Islet precursor cell (in vitro differentiated cells): ENCODE measurements around the gene SAYSD1.
A peak's percentile ranks its signal among the peaks of the same experiment; 100 is the strongest.

Experiments
- DNase-seq: peaks from one replicate; pipeline ENCODE4 v3.0.0-alpha.2; 2018

SAYSD1 gene

DNA sequence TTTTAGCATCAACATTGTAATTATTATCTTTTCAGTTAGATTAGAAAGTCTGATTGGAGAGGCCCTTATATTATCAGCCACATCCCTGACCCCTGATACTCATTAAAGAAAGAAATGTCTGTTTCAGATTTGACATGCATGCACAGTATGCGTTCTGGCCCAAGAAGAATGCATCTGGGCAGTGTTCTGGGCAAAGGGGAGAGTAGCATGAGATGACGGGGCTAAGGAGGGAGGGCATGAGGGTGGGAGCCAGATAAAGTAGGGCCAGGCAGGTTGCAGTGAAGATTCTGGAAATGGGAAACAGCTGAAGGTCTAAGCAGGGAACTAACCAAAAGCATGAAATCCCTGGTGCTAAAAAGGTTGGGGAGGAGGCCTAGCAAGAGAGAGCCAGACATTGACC, 7.3 kb downstream of the SAYSD1 start:
- DNase-seq, result no peak

- DNase-seq, result no peak
These were observed 8.0 kb downstream of the SAYSD1 start for GRCh38 chr6:39107034-39107433.

DNA sequence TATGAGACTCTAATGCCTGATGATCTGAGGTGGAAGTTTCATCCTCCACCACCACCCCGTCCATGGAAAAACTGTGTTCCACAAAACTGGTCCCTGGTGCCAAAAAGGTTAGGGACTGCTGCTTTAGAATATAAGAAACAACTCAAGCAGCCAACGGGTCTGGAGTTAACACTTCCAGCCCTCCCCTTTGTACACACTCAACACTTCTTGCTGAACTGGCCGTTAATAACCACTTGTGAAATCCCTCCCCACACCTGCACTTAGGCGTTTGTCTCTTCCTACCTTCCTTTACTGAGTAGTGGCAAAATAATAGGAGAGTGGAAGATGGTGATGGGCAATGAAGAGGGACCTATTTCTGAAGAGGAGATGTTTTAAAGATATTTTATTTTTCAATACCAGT, 10.5 kb downstream of the SAYSD1 start:
- no peak for DNase-seq

DNA sequence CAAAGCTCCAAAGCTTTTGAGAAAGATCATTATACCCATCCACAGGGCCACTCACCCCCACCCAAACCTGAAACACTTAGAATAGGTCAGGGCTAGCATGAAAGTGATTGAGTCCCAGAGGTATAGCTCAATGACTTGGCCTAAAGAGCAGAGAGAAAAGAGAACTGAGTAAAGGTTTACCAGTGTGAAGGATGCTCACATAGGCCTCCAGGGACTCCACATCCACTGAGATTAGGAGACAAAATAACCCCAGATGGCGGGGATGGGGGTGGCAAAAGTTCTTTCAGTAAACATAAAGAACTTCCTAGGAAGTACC, 12.2 kb downstream of the SAYSD1 start:
- no peak for DNase-seq

GRCh38 chr6:39102071-39102820, 12.7 kb downstream of the SAYSD1 start:
- DNase-seq, result peak; percentile 82

- DNase-seq, result no peak
These were observed 14.6 kb downstream of the SAYSD1 start for GRCh38 chr6:39100358-39100757.

- DNase-seq, result no peak
These were observed 19.4 kb downstream of the SAYSD1 start for GRCh38 chr6:39095578-39095977.

GRCh38 chr6:39093149-39093708, 21.8 kb downstream of the SAYSD1 start:
- DNase-seq, result no peak

GRCh38 chr6:39092124-39092523, 22.9 kb downstream of the SAYSD1 start:
- no peak for DNase-seq

GRCh38 chr6:39091220-39091619, 23.8 kb downstream of the SAYSD1 start:
- DNase-seq, result no peak

DNA sequence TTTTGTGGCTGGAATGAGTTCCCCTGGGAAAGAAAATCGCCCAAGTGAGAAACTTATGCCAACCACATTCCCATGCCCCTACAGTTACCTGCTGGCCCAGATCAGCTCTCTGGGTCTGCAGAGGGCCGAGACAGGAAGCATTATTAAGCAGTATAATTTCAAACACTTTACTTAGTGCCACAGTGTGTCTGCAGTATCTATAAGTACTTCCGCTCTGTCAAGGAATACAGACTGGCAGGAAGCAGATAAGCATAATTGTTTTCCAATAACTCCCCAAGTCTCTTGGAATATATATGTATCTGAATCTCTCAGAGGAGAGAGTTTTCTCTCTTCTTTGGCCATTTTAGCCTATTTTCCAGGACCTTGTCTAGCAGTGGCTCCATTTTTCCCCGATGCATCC, 24.9 kb downstream of the SAYSD1 start:
- DNase-seq, result no peak

GRCh38 chr6:39088331-39088730, 26.7 kb downstream of the SAYSD1 start:
- peak; percentile 93 for DNase-seq

- no peak for DNase-seq
These were observed 27.8 kb downstream of the SAYSD1 start for GRCh38 chr6:39087197-39087596.

DNA sequence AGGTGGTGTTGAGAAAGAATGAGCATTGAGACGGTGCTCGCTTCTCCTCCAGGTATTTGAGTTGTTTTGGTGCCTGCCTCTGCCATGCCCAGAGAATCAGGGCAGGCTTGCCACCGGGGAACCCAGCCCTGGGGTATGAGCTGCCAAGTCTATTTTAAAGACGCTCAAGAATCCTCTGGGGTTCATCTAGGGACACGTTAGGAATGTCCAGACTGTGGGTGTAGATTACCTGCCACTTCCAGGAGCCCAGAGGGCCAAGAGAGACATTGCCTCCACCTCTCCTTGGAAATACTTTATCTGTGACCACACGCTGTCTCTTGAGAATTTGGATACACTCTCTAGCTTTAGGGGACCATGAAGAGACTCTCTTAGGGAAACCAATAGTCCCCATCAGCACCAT, 28.3 kb downstream of the SAYSD1 start:
- no peak for DNase-seq

DNA sequence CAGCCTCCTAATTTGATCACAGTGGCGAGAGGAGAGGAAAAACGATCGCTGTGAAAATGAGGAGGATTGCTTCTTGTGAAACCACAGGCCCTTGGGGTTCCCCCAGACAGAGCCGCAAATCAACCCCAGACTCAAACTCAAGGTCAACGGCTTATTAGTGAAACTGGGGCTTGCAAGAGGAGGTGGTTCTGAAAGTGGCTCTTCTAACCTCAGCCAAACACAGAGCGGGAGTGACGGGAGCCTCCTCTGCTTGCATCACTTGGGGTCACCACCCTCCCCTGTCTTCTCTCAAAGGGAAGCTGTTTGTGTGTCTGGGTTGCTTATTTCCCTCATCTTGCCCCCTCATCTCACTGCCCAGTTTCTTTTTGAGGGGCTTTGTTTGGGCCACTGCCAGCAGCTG, 28.7 kb downstream of the SAYSD1 start:
- DNase-seq, result no peak

GRCh38 chr6:39085129-39085797, 29.7 kb downstream of the SAYSD1 start:
- DNase-seq, result no peak

DNA sequence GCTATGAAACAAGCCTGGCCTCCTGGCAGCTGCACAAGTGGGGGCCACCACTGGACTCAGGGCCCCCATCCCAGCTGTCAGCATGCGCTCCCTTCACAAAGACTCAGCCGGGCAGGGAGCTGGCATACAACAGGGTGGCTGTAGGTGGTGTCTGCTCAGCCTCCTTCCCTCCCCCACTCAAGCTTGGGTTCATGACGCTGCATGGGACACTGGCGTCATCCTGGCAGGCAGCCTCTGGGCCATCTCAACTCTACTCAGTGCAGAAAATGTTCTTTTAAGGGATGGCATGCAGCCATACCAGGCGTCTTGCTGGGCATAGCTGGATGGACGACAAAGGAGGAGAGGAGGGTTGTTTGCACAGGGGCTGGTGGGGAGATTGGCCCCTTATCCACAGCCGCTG, 30.5 kb downstream of the SAYSD1 start:
- DNase-seq, result no peak

DNA sequence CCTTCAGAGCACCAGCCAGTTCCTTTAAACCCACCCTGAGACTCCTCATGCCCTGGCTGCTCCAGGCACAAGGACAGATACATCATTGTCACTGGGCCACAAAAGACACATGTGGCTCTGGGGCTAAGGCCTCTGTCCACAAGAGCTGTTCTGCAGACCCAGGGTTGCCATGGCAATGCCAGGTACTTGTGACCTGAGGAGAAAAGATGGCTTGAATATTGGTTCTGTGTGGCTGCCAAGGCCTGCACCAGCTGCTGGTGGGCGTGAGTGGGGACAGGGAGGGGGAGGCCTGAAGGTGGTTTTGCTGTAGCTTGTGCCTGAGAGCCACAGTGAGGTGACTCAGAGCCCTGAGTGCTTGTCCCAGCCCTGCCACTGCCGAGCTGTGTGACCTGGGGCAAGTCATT, 31.8 kb downstream of the SAYSD1 start:
- DNase-seq, result peak; percentile 54

GRCh38 chr6:39082310-39082709, 32.7 kb downstream of the SAYSD1 start:
- peak; percentile 44 for DNase-seq

GRCh38 chr6:39080246-39080875, 34.6 kb downstream of the SAYSD1 start:
- DNase-seq, result no peak

DNA sequence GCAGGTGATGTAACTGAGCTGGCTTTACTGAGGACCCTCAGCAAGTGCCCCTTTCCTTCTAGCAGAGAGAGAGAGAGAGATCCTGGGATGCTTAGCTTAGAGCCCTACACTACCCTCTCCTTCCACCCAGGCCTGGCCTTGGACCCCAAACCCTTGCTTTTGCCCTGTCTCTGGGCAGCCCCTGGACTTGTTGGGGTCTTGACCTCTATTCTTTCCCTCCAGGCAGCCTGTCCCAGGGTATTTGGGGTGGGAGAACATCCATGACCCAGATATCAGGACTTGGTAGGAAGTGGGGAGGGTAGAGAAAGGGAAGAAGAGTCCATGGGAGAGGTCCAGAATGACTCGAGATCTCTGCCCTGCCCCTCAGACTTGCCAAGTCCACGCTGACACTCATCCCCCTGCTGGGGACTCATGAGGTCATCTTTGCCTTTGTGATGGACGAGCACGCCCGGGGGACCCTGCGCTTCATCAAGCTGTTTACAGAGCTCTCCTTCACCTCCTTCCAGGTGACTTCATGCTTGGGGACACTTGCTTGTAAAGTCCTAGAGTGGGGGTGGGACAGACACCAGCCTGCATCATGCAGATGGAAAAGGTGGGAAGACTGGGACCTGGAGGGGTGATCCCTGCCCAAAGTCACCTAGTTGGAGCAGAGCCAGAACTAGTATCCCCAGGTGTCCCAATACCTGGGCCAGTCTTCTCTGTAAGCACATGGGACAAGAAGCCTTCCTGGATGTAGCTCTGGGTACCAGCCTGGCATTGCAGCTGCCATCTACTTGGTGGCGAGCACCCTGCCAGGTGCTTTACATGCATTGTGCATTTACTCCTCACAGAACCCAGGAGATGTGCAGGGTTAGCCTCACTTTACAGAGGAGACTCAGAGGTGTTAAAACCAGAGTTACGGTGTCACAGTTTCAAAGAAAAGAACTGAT, 35.5 kb downstream of the SAYSD1 start:
- peak; percentile 29 for DNase-seq

DNA sequence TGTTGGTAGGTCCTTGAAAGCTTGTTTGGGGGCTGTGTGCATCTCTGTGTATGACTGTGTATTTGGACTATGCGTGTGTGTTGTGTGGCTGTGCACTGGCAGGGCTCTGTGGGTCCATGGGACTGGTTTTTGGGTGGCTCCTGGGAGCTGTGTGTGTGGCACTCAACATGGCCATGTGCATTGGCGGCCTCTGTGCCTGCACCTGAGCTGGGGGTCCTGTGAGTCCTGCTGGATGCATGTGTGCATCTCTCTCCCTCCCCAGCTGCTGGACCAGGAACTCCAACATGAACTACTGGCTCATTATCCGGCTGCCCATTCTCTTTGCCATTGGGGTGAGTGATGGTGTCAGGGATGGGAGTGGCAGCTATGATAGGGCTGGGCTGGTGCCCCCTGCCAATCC, 36.3 kb downstream of the SAYSD1 start:
- DNase-seq, result peak; percentile 23
